NCI-H345 treated with DMSO at 0.1 percent for 48 hours (cell line): Measurements from ENCODE around the gene EPDR1.
A peak's percentile ranks its signal among the peaks of the same experiment; 100 is the strongest.

Experiments
- DNase-seq: peaks from one replicate; lab custom pipeline; 2025; ENCODE audit not compliant: unreplicated experiment; lab: John Stamatoyannopoulos, UW

Gene EPDR1

DNA sequence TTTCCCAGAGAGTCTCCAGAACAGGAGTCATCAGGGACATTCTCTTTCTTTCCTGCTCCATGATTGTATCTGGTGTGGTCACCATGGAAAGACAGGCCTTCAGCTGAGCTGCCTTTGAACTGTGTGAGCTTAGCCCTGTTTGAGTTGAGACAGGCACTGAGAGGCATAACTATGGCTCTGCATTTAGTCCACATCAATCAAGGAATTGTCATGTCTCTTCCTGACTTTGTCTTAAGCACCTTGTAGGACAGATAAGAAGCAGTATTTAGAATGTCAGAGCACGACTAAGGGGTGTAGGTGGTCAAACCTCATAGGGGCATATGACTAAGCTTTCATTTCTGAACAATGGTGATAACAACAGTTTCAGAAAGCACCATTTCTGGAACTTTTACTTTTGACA, 53.5 kb downstream of the EPDR1 start:
- no peak for DNase-seq

DNA sequence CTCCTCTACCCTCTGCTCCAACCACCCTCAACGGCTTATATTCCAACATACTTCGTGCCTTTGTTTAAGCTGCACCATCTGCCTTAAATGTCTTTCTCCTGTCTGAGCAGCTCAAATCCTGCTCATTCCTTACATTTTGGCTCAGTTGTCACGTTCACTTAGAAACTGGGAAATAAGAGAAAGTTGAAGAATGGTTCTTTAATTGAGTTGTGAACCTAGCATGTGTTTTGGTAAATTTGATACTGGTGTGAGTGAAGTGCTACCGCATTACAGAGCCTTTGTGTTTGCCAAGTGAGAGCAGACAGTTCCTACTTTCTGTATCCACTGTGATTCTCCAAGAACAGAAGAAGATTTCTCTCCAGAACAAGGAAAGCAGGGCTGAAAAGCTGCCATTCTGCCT, 54.3 kb downstream of the EPDR1 start:
- no peak for DNase-seq

DNA sequence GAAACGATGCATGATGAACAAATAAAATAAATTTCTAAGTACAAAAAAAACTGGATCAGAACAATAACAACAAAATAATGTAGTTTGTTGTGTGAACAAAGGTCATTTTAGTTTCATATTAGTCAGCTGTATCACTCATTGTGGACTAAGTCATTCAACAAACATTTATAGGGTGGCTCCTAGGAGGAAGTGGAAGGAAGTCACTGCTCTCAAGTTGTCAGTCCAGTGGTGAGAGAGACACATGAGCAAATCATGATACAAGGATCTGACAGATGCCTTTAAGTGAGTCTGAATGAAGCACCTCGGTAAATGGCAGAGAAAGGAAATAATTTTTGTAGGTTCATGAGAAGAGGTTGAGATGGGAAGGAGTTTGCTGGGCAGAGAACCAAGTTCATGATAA, 56.8 kb downstream of the EPDR1 start:
- DNase-seq = no peak

DNA sequence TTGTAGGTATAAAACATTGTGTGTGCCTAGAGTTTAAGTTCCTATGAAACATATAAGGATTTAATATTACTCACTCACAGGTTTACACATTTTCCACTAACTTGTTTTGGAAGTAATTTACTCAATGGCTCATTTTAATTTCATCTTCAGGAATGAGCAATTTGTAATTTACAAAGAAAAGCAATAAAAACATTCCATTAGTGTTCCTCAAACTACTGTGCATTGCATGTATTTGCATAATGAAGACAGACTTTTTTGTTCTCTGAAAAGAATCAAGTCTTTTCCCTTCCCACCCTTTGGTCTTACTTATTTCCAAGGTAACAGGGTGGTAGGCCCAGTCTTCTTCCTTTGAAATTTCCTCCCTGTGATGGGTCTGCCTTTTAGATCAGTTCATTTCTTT, 61.2 kb downstream of the EPDR1 start:
- no peak for DNase-seq

DNA sequence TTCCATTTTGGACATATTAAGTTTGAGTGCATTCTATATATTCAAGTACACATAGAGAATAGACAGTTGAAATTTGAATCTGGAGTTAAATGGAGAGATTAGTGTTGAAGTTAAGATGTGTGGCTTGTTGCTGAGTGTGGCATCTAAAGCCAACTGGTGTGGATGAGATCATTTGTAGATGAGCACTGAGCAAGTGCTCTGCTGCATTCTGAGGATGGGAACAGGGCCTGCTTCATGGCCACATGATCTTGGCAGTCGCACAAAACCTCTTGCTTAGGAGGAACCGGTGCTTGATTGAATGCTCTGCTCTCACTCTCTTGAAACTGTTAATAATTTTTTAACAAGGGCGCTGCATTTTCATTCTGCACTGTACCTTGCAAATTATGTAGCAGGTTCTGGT, 62.0 kb downstream of the EPDR1 start:
- no peak for DNase-seq

GRCh38 chr7:37984750-37985390, 64.4 kb downstream of the EPDR1 start:
- no peak for DNase-seq

DNA sequence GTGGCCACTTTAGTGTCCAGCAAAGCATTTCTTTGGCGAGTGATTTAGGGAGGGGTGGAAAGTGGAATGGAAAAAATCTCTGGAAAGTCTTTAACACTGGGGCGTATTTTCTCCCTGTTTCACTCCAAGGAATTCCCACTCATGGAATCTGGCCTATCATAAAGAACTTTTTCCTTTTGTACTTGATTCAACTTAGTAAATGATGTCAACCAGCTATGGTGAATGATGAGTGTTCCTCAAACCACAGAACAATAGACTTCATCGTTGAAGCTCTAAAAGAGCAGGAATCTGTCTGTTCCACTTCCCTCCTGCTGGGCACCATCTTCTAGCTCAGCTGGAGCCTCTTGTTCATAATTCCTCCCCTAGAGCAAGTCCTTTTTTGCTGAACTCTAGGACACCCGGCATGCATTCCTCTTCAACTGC, 66.5 kb downstream of the EPDR1 start:
- DNase-seq = peak; percentile 29

DNA sequence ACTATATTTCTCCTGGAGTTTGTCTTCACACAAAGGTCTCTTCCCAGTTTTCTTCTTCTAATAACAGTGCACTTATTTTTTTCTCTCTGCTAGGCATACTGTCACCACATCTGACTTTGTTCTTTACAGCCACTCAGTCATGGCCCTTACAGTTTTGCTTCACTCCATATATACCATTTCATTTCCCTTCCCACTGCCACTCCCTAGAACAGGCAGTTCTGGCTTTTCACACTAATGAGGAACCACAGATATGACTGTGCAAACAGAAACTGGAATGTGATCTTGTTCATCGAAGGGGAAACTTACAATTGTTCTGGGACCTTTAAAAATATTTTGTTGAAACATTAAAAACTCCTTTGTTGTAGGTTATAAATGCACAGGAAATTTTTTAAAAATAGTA, 67.3 kb downstream of the EPDR1 start:
- no peak for DNase-seq

GRCh38 chr7:37988721-37989650, 68.5 kb downstream of the EPDR1 start:
- DNase-seq = no peak

GRCh38 chr7:37990337-37990736, 69.9 kb downstream of the EPDR1 start:
- DNase-seq = no peak

GRCh38 chr7:37993060-37993501, 72.6 kb downstream of the EPDR1 start:
- no peak for DNase-seq

GRCh38 chr7:37999673-38000072, 79.2 kb downstream of the EPDR1 start:
- no peak for DNase-seq

DNA sequence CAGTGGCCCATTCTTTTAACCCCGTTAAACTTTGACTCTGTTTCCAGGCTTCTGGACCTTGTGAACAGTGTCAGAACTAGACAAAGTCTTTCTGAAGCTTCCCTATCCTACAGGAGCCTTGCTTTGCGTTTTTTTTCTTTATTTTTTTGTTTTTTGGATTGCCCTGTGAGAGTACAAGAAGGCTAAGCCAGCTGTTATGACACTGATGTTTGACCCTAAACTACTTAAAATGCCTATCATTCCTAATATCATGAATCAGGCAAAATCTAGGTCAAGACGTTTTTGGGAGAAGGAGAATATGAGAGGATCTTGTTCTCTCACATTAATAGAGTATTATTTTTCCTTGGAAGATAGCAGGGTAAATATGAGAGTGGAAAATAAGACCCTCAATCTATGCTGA, 79.8 kb downstream of the EPDR1 start:
- no peak for DNase-seq
